HG03039 (cell line): ENCODE results near the gene NAT10.

Experiments
- ATAC-seq: cut with Tn5 transposase; IDR thresholded peaks from one replicate; pipeline ENCODE4 v1.9.1; 2021; ENCODE audit warnings: mild to moderate bottlenecking, moderate library complexity; ENCODE audit not compliant: unreplicated experiment

The NAT10 gene

DNA sequence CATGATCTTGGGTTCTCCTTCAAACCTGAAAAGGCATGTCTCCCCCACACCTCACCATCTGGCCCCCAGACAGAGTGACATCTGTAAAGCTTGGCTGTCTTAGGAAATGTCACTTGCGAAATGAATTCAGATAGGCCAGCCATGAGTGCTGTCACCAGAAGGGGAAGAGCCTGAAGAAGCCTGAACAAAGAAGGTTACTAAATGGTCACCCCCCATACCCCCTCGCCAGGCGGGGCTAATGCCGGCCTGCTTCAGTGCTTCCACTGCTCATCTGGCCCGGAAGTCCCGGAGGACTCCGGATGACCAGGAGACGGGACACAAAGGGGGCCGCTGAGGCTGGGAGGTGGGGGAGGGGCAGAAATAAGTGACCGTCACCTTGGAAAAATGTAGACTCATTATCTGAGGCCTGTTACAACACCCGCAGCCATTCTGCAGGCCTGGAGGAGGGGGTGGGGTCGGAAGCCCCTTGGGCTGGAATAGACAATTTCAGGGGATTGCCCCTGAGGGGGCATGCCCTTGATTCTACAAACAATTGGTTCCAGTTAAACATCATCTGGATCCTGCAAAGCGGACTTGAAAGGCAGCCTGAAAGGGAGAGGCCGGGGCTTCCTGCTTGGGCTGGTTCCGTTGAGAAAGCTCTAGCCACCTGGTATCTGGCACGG lies 43.2 kb downstream of the NAT10 start:
- no peak for ATAC-seq

DNA sequence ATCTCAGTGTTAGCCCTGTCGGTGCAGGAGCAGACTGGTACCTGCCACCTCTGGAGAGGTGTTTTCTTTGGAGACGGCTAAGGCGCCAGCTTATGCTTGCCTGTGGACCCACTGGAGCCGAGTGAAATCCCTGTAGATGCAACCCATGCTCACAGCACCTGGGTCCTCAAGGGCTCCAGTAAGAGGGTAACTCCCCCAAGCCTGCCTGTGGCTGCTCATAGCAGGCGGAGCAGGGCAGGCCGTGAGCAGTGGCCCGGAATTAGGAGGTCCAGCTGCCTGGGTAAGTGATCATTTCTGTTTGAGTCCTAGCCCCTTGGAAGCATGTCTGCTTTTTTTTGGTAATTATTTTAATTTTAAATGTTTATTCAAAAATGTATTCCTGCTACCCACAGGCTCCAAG lies 43.8 kb downstream of the NAT10 start:
- no peak for ATAC-seq

DNA sequence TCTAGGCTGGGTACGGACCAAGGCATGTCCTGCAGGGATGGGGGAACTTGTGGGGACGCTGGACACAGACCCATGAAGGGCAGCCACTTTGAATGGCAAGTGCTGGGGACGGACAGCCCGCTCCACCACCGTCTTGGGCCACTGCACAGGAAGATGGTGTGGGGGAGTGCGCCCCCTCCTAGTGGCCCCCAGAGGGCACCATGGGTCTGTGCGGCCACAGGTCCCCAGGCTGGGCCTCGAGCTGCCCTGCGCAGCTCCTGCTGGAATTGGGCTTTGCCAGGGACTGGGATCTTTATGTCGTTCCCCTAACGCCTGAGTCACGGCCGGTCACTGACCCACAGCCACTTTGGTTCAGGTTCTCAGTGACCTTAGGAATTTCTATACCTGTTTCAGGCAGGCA lies 44.4 kb downstream of the NAT10 start:
- no peak for ATAC-seq

DNA sequence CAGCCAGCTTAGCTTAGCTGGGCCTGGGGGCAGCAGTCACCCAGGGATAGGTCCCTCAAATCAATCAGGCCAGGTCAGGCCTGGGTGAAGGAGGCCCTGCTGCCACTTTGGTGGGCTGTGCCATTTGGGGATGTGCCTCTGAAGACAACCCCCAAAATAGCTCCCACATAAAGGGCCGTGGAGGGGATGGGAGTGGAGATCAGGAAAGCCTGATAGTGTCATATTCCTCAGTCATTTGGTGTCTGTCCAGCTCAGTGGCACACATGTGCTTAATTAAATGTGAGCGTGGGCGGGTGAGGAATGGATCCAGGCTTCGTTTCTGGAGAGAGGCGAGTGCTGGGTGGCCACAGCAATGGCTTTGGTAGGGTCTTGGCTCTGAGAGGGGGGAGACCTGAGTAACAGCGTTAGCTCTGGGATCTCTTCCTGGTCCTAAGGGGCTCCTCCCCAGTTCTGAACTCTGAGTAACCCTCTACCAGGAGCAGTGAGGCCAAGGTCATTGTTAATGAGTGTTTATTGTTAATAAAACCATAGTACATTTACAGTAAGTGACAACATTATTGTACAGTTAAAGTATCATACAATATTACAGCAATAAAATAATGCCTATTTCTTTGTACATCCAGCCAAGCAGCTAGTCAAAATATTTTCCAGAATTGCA lies 45.2 kb downstream of the NAT10 start:
- no peak for ATAC-seq

- no peak for ATAC-seq
These were observed 45.7 kb downstream of the NAT10 start for GRCh38 chr11:34151166-34151565.

DNA sequence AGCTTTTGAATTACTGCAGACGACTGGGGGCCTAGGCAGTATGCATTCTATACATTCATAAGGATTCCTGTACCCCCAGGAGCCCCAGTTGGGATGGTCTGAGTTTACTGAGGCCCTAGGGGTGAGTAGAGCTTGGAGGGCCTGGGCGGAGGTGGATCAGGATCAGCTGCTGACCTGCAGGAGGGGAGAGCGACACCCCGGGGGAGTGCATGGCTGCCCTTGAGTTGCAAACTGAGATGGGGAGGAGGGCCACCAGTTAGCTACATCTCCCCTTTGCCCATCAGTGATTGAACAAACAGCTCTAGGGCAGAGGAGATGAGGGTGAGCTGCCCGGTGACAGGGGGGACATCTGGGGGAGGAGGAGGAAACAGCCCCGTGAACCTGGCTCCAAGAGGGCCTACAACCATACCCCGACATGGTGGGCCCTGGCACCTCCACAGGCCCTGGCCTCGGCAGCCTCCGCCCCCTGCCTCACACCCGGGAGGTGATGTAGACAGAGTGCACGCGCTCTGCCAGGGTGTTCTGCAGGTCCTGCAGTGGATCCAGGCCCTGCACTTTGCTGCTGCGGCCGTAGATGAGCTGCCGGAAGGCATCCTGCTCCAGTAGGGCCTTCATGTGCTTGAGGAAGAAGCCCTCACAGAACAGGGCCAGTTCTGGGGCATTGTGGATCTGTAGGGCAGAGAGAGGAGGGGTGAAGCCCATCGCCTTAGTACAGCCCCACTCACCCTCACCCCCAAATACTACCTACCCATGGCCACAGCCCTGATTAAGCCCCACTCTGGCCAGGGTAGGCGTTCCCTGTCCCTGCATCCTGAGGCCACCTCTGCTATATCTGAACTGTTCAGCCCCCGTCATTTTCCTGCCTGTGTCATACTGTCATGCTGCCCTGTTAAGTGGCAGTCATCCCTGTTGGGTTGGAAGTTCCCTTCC lies 46.8 kb downstream of the NAT10 start:
- ATAC-seq: no peak

GRCh38 chr11:34154059-34154875 lies 48.8 kb downstream of the NAT10 start:
- peak; percentile 64 for ATAC-seq

GRCh38 chr11:34155057-34155756 lies 49.8 kb downstream of the NAT10 start:
- no peak for ATAC-seq

DNA sequence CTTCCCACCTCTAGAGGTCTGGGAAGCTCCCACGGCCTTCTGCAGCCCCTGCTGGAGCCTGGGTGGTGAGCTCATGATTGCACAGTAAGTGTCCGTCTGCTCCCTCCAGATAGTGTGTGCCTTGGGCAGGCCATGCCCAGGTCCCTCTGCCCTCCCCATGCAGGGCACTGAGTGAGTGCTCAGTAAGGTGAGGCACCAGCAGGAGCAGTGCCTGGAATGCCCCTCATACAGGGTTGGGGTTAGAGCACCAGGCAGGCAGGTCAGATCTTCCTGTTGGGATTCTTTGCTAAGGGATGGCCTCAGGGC lies 50.3 kb downstream of the NAT10 start:
- no peak for ATAC-seq

DNA sequence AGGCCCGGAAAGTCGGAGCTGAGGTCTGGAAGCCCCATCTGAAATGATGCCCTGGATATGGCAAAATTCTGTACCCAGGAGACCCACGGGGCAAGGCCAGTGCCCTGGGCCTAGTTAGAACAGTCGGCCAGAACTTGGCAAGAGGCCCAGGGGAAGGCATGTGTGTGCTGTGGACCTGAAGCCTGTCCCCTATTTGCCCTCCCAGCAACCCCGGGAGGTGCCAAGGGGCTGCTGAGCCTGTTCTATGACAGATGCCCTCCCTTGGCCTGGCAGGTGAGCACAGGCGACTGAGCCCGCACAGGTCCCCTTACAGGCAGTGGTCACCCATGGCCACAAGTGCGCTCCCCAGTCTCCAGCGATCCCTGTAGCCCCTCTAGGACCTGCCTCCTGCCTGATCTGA lies 51.7 kb downstream of the NAT10 start:
- no peak for ATAC-seq

DNA sequence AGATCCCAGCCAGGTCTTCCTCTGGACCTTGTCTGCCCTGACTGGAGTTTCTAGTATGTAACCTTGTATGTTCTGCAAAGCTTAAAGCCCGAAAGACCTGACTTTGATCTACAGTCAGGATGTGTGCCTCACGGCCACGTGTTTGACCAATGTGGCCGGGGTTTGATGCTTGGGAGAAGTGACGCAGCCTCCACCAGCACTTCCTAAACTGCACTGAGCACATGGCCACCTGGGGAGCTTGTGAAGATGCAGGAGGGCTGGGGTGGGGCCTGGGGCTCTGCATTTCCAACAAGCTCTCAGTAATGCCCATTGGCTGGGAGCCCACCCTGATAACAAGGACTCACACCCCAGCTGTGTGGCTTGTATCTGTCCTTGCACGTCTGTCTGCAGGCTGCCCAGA lies 53.2 kb downstream of the NAT10 start:
- ATAC-seq: no peak

DNA sequence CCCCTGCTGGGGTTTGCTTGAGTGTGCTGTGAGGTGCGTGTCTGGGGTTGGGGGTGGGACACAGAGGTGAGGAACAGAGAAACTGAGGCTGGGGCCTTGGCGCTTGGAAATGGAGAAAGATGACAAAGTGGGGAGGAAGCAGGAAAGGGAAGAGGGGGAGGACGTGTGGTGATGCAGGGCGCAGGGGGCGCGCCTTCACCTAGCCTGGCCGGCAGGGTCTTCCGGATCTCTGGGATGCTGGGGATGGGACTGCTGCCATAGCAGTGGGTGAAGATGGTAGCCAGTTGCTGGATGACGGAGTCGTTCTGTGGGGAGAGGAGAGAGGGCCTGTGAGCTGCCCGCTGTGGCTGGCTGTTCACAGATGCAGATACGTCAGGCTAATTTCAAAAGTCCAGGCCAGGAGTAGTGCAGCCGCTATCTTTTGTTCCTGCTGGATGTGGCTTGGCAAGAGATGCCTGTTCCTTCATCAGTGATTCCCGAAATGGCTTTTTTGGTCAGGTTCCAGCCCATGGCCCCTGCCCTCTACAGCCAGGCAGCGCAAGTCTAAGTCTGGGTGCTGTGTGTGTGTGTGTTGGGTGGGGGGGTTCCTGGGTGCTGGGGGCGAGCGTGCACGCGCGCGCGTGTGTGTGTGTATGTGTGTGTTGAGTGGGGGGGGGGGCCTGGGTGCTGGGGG lies 54.8 kb downstream of the NAT10 start:
- ATAC-seq: no peak

DNA sequence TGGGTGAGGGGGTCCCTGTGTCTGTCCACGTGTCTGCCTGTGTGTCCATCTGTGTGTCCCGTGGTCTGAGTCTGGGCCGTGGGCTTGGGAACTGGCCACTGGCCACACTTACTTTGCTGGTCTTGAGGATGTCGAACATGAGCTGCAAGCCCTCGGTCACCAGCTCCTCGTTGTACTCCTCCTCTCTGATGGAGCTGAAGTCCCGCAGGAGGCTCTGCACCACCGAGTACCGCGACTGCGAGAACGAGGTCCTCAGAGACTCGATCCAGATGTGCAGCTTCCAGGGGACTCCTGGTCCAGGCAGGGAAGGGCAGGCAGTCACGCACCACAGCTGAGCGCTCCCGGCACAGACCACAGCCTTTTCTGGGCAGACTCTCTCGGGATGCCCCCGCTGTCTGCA lies 55.4 kb downstream of the NAT10 start:
- ATAC-seq: no peak

DNA sequence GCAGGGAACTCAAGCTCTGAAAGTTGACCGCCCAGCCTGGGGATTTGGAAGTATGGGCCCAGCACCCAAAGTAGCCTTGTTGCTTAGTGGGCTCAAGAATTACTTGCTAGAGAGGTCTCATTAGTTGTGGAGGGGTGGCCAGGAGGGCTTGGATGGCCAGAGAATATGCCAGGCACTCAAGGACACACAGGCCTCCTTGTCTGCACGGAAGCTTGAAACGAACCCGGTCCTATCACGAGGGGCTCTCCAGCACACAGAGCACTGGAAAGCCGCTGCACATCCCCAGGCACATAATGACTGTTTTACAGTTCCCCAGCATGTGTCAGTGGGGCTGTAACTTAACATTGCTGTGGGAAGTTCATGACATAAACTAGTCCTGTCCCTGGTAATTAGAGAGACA lies 55.9 kb downstream of the NAT10 start:
- no peak for ATAC-seq

GRCh38 chr11:34161812-34162492 lies 56.5 kb downstream of the NAT10 start:
- no peak for ATAC-seq

- ATAC-seq: no peak
These were observed 57.0 kb downstream of the NAT10 start for GRCh38 chr11:34162493-34162820.

DNA sequence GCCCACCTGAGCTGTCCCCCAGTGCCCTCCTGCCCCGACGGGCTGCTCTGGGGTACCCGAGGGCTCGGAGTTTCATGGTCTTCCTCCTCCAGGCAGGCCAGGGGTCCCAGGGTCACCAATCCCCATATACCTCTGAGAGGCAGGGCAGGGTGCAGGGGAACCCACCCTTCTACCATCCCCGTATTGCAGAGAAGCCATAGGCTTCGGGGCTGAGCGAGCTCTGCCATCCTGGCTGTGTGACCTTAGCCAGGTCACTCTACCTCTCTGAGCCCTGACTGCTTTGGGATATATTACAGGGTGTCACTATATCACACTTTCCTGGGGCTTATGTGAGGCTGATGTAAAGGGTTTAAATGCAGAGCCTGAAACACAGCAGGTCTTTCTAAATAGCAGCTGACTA lies 57.4 kb downstream of the NAT10 start:
- no peak for ATAC-seq

- no peak for ATAC-seq
These were observed 59.7 kb downstream of the NAT10 start for GRCh38 chr11:34165121-34165520.

DNA sequence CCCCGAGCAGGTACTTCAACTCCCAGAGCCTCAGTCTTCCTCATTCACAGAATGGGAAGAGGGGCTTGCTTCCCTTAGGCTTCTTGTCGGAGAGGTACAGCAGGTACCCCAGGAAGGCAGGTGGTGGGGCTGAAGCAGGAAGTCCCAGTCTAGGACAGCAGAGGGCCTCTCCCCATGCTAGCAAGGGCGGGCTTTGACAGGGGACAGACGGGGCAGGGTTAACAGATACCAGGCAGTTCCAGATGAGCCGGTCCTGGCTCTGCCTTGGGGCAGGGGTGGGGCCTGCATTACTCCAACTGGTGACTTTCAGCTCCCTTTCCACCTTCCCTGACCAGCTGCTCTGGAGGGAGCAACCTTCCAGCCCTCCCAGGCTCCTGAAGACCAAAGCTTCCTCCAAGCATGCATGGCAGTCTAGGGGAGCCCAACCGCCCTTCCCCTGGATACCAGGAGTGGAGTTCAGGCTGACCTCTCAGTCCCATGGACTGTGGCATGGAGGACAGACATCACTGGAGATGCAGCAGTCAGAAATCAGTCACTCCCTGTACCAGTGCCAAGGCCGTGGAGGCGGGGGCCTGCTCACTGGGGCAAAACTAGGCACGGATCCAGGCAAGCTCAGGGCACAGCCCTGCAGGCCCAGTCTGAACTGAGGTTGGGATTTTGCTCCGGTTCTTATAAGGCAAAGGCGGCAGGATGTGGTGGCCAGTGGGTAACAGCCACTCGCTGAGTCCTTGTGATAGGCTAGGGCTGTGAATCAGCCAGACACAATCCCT lies 60.5 kb downstream of the NAT10 start:
- ATAC-seq: no peak
